NB4 (cell line): ENCODE data around the gene CARS1.

Experiments used
- MYC ChIP-seq: IDR thresholded peaks from 2 replicates; pipeline ENCODE4 v1.6.1; 2011; ENCODE audit warnings: low read depth, low read length
- TF ChIP-seq, protein P1 (sequence below): IDR thresholded peaks from one replicate; pipeline ENCODE4 v1.5.1; 2012; ENCODE audit warnings: low read depth, low read length

DNA sequence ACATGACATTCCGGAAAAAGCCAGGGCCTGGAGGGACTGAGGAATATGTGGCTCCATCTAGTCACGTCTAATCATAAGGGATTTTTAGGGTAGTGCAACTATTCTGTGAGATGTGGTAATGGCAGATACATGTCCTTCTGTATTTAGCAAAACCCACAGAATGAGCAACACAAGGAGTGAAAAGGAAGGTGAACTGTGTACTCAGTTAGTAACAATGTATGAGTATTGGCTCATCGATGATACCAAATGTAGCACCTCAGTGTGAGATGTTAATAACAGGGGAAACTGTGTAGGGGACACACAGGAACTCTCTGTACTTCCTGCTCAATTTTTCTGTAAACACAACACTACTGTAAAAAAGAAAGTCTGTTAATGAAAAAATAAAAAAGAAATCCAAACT is 42.0 kb upstream of the CARS1 start:
- TF ChIP-seq, protein P1, sequence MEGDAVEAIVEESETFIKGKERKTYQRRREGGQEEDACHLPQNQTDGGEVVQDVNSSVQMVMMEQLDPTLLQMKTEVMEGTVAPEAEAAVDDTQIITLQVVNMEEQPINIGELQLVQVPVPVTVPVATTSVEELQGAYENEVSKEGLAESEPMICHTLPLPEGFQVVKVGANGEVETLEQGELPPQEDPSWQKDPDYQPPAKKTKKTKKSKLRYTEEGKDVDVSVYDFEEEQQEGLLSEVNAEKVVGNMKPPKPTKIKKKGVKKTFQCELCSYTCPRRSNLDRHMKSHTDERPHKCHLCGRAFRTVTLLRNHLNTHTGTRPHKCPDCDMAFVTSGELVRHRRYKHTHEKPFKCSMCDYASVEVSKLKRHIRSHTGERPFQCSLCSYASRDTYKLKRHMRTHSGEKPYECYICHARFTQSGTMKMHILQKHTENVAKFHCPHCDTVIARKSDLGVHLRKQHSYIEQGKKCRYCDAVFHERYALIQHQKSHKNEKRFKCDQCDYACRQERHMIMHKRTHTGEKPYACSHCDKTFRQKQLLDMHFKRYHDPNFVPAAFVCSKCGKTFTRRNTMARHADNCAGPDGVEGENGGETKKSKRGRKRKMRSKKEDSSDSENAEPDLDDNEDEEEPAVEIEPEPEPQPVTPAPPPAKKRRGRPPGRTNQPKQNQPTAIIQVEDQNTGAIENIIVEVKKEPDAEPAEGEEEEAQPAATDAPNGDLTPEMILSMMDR = no peak
- no peak for TF ChIP-seq MYC
